ENCODE results near the gene ZNF217. TPM values are rescaled to one million over a fixed set of nuclear protein-coding genes. Genes with fewer than 3 reads are reported as not detected.
"Not testable (repeated sequence)": the region's sequence is repeated elsewhere in the genome, so short reads cannot be mapped to it uniquely, and the experiment has no call there.

Gene ZNF217
- total RNA-seq, 1 donor from 2014 or later = 30.9 TPM

- ATAC-seq = no peak
- Histone ChIP-seq H3K36me3 (no peaks in the 10 kb centered on the region), H3K4me1 (no peaks in the 10 kb centered on the region), H3K27me3 (no peaks in the 10 kb centered on the region), H3K9me3 (no peaks in the 10 kb centered on the region), H3K4me3 (no peak overlapping the region), H3K27ac (no peak overlapping the region)
- DNase-seq = no peak
- intact Hi-C loops (cut with DNase I) = no loop called here
- no peak for TF ChIP-seq CTCF (IDR thresholded peaks at IDR 0.05)
Measured at GRCh38 chr20:53636540-53637097, 43.0 kb upstream of the ZNF217 start.

- DNase-seq (no peak), ATAC-seq (peak; percentile 33)
- no peaks in the 10 kb centered on the region for H3K27me3 ChIP-seq
- TF ChIP-seq CTCF (IDR thresholded peaks at IDR 0.05) = no peak
- no peaks in the 10 kb centered on the region for H3K36me3 ChIP-seq
- no peak overlapping the region for H3K27ac ChIP-seq
- H3K4me3 ChIP-seq = no peak overlapping the region
- no peaks in the 10 kb centered on the region for H3K4me1 ChIP-seq
- no peaks in the 10 kb centered on the region for H3K9me3 ChIP-seq
- intact Hi-C loops (cut with DNase I) = no loop called here
Measured at GRCh38 chr20:53635221-53635620, 41.6 kb upstream of the ZNF217 start.

GRCh38 chr20:53631909-53632662, 38.4 kb upstream of the ZNF217 start:
- Histone ChIP-seq H3K4me3 (no peak overlapping the region), H3K27me3 (no peaks in the 10 kb centered on the region), H3K4me1 (no peaks in the 10 kb centered on the region), H3K9me3 (no peaks in the 10 kb centered on the region), H3K36me3 (no peaks in the 10 kb centered on the region), H3K27ac (no peak overlapping the region)
- ATAC-seq (no peak), DNase-seq (no peak)
- intact Hi-C loops (cut with DNase I) = no loop called here
- TF ChIP-seq CTCF (IDR thresholded peaks at IDR 0.05) = no peak

GRCh38 chr20:53629436-53629835, 35.8 kb upstream of the ZNF217 start:
- Histone ChIP-seq H3K9me3 (no peaks in the 10 kb centered on the region), H3K27me3 (no peaks in the 10 kb centered on the region), H3K36me3 (no peaks in the 10 kb centered on the region), H3K27ac (no peak overlapping the region), H3K4me1 (peaks cover 1% of the 10 kb centered on the region), H3K4me3 (no peak overlapping the region)
- DNase-seq (no peak), ATAC-seq (no peak)
- intact Hi-C loops (cut with DNase I) = no loop called here
- TF ChIP-seq CTCF (IDR thresholded peaks at IDR 0.05) = no peak

- H3K27me3 ChIP-seq; H3K9me3 ChIP-seq; intact Hi-C loops (cut with DNase I); H3K27ac ChIP-seq; H3K4me3 ChIP-seq; ATAC-seq; H3K4me1 ChIP-seq; H3K36me3 ChIP-seq; DNase-seq: not testable (repeated sequence)
Measured at GRCh38 chr20:53628758-53629157, 35.1 kb upstream of the ZNF217 start.

GRCh38 chr20:53628076-53628475, 34.4 kb upstream of the ZNF217 start:
- no peaks in the 10 kb centered on the region for H3K36me3 ChIP-seq
- no peak for TF ChIP-seq CTCF (IDR thresholded peaks at IDR 0.05)
- no peak overlapping the region for H3K27ac ChIP-seq
- DNase-seq (no peak), ATAC-seq (no peak)
- H3K4me3 ChIP-seq = no peak overlapping the region
- no peaks in the 10 kb centered on the region for H3K9me3 ChIP-seq
- H3K27me3 ChIP-seq = no peaks in the 10 kb centered on the region
- H3K4me1 ChIP-seq = peaks cover 11% of the 10 kb centered on the region
- intact Hi-C loops (cut with DNase I) = no loop called here

GRCh38 chr20:53627001-53627400, 33.4 kb upstream of the ZNF217 start:
- H3K27ac ChIP-seq; H3K36me3 ChIP-seq; ATAC-seq; H3K27me3 ChIP-seq; H3K9me3 ChIP-seq; intact Hi-C loops (cut with DNase I); DNase-seq; H3K4me3 ChIP-seq: not testable (repeated sequence)
- peaks cover 21% of the 10 kb centered on the region for H3K4me1 ChIP-seq
